OCI-LY1 (cell line): ENCODE measurements around the gene IFITM5.

ENCODE experiments used
- CTCF ChIP-seq: fragments of 200-600 bp; sonication (generic), shearing (Covaris generic); IDR thresholded peaks from 2 replicates; pipeline ENCODE4 v1.5.1; 2017; ENCODE audit warnings: mild to moderate bottlenecking, antibody characterized with exemption, low read length, moderate library complexity, mixed read lengths
- EZH2 ChIP-seq: fragments of 200-600 bp; sonication (generic), shearing (Covaris generic); IDR thresholded peaks from 2 replicates; pipeline ENCODE4 v1.8.0; 2017; ENCODE audit warnings: borderline replicate concordance, mixed run types, mild to moderate bottlenecking, antibody characterized with exemption, low read length, moderate library complexity, mixed read lengths

DNA sequence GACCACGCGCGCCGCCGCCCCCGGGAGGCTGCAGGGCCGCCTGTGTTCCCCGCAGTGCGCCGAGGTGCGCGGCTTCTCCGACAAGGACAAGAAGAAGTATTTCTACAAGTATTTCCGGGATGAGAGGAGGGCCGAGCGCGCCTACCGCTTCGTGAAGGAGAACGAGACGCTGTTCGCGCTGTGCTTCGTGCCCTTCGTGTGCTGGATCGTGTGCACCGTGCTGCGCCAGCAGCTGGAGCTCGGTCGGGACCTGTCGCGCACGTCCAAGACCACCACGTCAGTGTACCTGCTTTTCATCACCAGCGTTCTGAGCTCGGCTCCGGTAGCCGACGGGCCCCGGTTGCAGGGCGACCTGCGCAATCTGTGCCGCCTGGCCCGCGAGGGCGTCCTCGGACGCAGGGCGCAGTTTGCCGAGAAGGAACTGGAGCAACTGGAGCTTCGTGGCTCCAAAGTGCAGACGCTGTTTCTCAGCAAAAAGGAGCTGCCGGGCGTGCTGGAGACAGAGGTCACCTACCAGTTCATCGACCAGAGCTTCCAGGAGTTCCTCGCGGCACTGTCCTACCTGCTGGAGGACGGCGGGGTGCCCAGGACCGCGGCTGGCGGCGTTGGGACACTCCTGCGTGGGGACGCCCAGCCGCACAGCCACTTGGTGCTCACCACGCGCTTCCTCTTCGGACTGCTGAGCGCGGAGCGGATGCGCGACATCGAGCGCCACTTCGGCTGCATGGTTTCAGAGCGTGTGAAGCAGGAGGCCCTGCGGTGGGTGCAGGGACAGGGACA, 18.4 kb downstream of the IFITM5 start:
- no peak for TF ChIP-seq CTCF
- no peak for TF ChIP-seq EZH2
